ENCODE data around the gene CDH11.

Gene CDH11

GRCh38 chr16:65062736-65063583, 58.9 kb downstream of the CDH11 start:
- no peak for DNase-seq
- Histone ChIP-seq H3K4me1 (ENCODE audit: low read length) (no peaks in the 10 kb centered on the region), H3K9me2 (replicated peaks; ENCODE audit: insufficient read depth, low read length) (no peaks in the 10 kb centered on the region), H3K9me3 (replicated peaks; ENCODE audit: insufficient read depth, low read length) (no peaks in the 10 kb centered on the region), H3F3A (ENCODE audit: insufficient read depth, low read length) (no peaks in the 10 kb centered on the region), H3K27ac (ENCODE audit: low read length) (no peak overlapping the region), H4K20me1 (ENCODE audit: insufficient read depth, low read length) (no peaks in the 10 kb centered on the region), H3K9ac (ENCODE audit: low read length) (no peak overlapping the region), H3K36me3 (replicated peaks; ENCODE audit: insufficient read depth, low read length) (no peaks in the 10 kb centered on the region), H3K4me3 (ENCODE audit: low read length) (no peak overlapping the region), H3K4me2 (ENCODE audit: low read depth, low read length) (no peak overlapping the region), H3K27me3 (replicated peaks; ENCODE audit: insufficient read depth, low read length) (no peaks in the 10 kb centered on the region), H3K79me2 (ENCODE audit: low read length) (no peaks in the 10 kb centered on the region), H2AFZ (ENCODE audit: low read length) (no peak overlapping the region)
- no peak for TF ChIP-seq CTCF (IDR thresholded peaks at IDR 0.05; ENCODE audit: low read length)
- no peak for TF ChIP-seq EZH2 (optimal IDR thresholded peaks at IDR 0.05; ENCODE audit: low read depth, low read length)
- no peak for TF ChIP-seq EZH2phosphoT487 (IDR thresholded peaks at IDR 0.05; ENCODE audit: low read length)

DNA sequence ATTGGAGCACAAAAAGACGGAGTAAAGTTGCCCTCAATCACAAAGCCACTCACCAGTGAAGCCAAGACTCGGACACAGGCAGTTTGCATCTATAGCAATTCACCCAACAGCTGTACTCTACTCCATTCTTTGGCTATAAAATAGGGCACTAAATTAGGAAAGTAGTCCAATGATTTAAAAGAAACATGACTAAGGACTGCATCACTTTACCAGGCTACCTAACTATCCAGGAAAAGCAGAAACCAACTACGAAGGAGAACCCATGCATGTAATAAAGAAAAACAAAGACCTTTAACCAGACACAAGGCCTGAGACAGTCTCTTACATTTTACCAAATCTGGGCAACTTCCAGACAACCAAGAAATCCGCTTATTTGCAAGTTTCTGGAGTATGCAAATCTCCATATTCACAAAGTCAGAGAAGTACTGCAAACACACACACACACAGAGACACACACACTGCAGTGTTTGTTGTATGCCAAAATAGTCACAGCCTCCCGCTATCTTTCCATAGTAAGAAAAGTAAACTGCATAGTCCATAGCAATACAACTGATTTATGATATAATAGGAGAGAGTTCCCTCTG, 59.8 kb downstream of the CDH11 start:
- Histone ChIP-seq H3K79me2 (ENCODE audit: low read length) (no peaks in the 10 kb centered on the region), H3K27ac (ENCODE audit: low read length) (no peak overlapping the region), H3K27me3 (replicated peaks; ENCODE audit: insufficient read depth, low read length) (no peaks in the 10 kb centered on the region), H3K4me3 (ENCODE audit: low read length) (no peak overlapping the region), H3K9ac (ENCODE audit: low read length) (no peak overlapping the region), H2AFZ (ENCODE audit: low read length) (no peak overlapping the region), H3K9me2 (replicated peaks; ENCODE audit: insufficient read depth, low read length) (no peaks in the 10 kb centered on the region), H3K9me3 (replicated peaks; ENCODE audit: insufficient read depth, low read length) (no peaks in the 10 kb centered on the region), H3K4me2 (ENCODE audit: low read depth, low read length) (no peak overlapping the region), H3F3A (ENCODE audit: insufficient read depth, low read length) (no peaks in the 10 kb centered on the region), H3K36me3 (replicated peaks; ENCODE audit: insufficient read depth, low read length) (no peaks in the 10 kb centered on the region), H4K20me1 (ENCODE audit: insufficient read depth, low read length) (no peaks in the 10 kb centered on the region), H3K4me1 (ENCODE audit: low read length) (no peaks in the 10 kb centered on the region)
- no peak for DNase-seq
- no peak for TF ChIP-seq EZH2 (optimal IDR thresholded peaks at IDR 0.05; ENCODE audit: low read depth, low read length)
- no peak for TF ChIP-seq CTCF (IDR thresholded peaks at IDR 0.05; ENCODE audit: low read length)
- no peak for TF ChIP-seq EZH2phosphoT487 (IDR thresholded peaks at IDR 0.05; ENCODE audit: low read length)

GRCh38 chr16:65061263-65061662, 60.6 kb downstream of the CDH11 start:
- Histone ChIP-seq H4K20me1 (ENCODE audit: insufficient read depth, low read length) (no peaks in the 10 kb centered on the region), H3K9me2 (replicated peaks; ENCODE audit: insufficient read depth, low read length) (no peaks in the 10 kb centered on the region), H3K4me1 (ENCODE audit: low read length) (no peaks in the 10 kb centered on the region), H3K27me3 (replicated peaks; ENCODE audit: insufficient read depth, low read length) (no peaks in the 10 kb centered on the region), H3K9me3 (replicated peaks; ENCODE audit: insufficient read depth, low read length) (no peaks in the 10 kb centered on the region), H3K4me3 (ENCODE audit: low read length) (no peak overlapping the region), H3K4me2 (ENCODE audit: low read depth, low read length) (no peak overlapping the region), H3K36me3 (replicated peaks; ENCODE audit: insufficient read depth, low read length) (no peaks in the 10 kb centered on the region), H3F3A (ENCODE audit: insufficient read depth, low read length) (no peaks in the 10 kb centered on the region), H3K27ac (ENCODE audit: low read length) (no peak overlapping the region), H3K79me2 (ENCODE audit: low read length) (no peaks in the 10 kb centered on the region), H3K9ac (ENCODE audit: low read length) (no peak overlapping the region), H2AFZ (ENCODE audit: low read length) (no peak overlapping the region)
- TF ChIP-seq EZH2 (optimal IDR thresholded peaks at IDR 0.05; ENCODE audit: low read depth, low read length) (no peak), EZH2phosphoT487 (IDR thresholded peaks at IDR 0.05; ENCODE audit: low read length) (no peak), CTCF (IDR thresholded peaks at IDR 0.05; ENCODE audit: low read length) (no peak)
- no peak for DNase-seq
